NCI-H2196 treated with DMSO at 0.1 percent for 48 hours (cell line): ENCODE measurements around the gene SOSTDC1.
"Not testable (repeated sequence)": the region's sequence is repeated elsewhere in the genome, so short reads cannot be mapped to it uniquely, and the experiment has no call there.

Source experiments
- DNase-seq: peaks from one replicate; lab custom pipeline; 2025; ENCODE audit not compliant: unreplicated experiment; lab: John Stamatoyannopoulos, UW

SOSTDC1 gene

GRCh38 chr7:16463520-16463919, 2.0 kb downstream of the SOSTDC1 start:
- no peak for DNase-seq

- DNase-seq: no peak
Observed at GRCh38 chr7:16462431-16462889, 3.1 kb downstream of the SOSTDC1 start.

- no peak for DNase-seq
Observed at GRCh38 chr7:16460789-16461493, 4.6 kb downstream of the SOSTDC1 start.

- not testable (repeated sequence) for DNase-seq
Observed at GRCh38 chr7:16456303-16456702, 9.2 kb downstream of the SOSTDC1 start.

- no peak for DNase-seq
Observed at GRCh38 chr7:16455591-16455990, 9.9 kb downstream of the SOSTDC1 start.

DNA sequence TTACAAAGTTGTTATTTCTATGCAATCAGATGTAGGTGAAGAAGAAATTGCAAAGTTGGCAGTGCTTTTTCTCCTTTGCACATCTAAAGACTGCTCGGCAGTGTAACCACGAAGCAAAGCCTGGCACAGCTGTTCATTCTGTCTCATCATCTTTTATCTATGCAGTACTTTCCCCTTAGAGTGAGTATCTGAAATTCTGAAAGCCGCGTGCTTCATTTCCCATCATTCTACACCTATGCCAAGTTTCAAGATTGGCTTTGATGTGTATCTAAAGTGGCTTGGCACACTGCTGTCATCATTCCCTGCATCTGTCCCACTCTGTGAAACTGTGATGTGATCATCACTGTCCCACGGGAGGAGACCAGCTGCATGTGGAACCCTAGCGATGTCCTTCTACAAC, 15.2 kb downstream of the SOSTDC1 start:
- no peak for DNase-seq

DNA sequence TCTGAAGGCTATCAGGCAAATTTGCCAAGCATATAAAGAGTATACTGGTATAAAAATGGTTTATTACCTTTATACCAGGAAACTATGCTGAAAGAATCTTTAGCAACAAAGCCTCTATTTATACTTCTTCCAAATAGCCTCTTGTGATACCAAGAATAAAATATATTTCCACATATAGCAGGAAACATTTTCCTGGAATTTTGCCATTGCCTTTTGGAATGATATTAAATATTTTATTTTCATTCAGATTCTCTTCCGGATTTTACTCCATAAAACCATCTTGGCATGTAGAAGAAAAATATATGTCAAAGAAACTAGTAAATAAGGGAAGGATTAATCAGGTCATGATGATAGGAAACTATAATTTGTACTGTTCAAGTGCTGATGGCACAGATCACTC, 17.7 kb downstream of the SOSTDC1 start:
- no peak for DNase-seq

- no peak for DNase-seq
Observed at GRCh38 chr7:16446508-16446907, 19.0 kb downstream of the SOSTDC1 start.

DNA sequence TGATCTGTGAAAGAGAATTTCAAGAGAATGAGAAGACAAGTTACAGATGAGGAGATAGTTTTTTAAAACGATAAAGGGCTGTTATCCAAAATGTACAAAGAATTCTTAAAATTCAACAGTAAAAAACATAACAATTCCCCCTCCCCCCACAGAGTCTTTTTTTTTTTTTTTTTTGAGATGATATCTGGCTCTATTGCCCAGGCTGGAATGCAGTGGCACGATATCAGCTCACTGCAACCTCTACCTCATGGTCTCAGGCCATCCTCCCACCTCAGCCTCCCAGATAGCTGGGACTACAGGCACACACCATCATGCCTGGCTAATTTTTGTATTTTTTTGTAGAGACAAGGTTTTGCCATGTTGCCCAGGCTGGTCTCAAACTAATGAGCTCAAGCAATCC, 21.7 kb downstream of the SOSTDC1 start:
- not testable (repeated sequence) for DNase-seq

GRCh38 chr7:16438988-16439387, 26.6 kb downstream of the SOSTDC1 start:
- no peak for DNase-seq

DNA sequence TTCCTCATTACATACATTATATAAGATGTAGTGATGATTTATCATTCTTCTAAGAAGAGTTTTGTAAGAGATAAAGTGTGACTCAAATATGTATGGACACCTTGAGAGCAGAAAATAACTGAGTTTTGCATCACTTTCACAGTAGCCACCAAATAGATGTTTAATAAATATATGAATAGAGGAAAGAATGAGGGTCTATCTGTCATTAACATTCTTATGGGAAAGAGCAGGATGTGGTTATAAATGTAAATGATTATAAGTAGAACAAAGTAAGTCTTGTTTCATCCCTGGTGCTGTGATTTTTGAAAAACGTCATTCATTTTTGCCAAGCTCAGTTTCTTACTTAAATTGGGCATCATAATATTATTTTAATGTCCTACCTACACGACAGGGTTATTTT, 29.2 kb downstream of the SOSTDC1 start:
- DNase-seq: no peak

GRCh38 chr7:16433568-16434122, 31.9 kb downstream of the SOSTDC1 start:
- DNase-seq: no peak

- no peak for DNase-seq
Observed at GRCh38 chr7:16432425-16432731, 33.2 kb downstream of the SOSTDC1 start.

- DNase-seq: no peak
Observed at GRCh38 chr7:16431646-16432424, 33.7 kb downstream of the SOSTDC1 start.

- DNase-seq: no peak
Observed at GRCh38 chr7:16430133-16430532, 35.4 kb downstream of the SOSTDC1 start.

DNA sequence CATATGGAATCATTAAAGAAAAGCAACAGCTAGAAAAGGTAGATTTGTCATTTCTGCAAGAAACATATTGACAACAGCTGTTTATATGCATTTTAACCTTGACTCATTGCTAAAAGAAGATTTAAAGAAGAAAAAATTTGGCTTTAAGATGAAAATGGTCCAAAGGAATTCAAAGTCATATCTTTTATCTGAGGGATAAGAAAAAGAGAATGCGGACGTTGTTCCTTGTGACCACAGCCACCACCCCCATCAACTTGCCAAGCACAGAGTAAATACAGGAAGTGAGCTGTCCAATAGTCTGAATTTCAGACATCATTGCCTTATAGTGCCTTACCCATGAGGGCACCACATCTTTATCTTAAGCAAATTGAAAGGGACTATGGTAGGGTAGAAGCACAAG, 36.9 kb downstream of the SOSTDC1 start:
- no peak for DNase-seq

DNA sequence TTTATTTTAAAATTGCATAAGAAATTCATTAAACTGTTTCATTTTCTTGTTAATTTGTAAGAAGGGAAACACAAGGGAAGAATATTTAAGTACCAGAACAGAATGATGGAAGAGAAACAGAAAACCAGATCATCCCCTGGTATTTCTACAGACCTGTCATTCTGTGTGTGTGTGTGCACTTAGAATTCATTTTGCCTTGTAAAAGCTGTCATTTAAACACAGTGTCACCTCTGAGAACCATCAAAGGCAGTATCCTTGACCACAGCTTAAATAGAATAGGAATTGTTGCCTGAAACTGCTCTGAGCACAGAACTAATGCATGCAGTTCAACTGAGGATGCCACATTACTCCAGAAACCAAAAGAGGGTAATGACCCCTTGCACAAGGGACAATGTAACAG, 37.4 kb downstream of the SOSTDC1 start:
- no peak for DNase-seq

GRCh38 chr7:16423761-16424160, 41.8 kb downstream of the SOSTDC1 start:
- DNase-seq: no peak

DNA sequence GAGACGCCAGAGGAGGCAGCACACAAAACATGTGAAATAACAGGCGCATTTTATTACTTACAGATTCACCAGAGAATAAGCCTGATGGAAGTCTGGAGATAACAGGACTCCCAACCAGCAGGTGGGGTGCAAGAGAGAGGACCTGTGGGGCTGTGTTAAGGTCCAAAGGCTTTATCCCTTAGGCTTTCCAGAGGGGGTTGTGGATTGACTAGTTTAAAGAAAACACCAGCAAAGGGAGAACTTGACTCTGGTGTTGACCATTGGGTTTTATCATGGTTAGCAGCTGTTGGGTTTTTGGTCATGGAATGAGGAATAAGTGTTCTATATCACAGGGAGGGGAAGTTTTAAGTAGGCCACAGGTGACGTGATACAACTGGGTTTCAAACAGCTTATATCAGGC, 42.6 kb downstream of the SOSTDC1 start:
- no peak for DNase-seq

GRCh38 chr7:16422103-16422435, 43.5 kb downstream of the SOSTDC1 start:
- no peak for DNase-seq

GRCh38 chr7:16421333-16422102, 44.0 kb downstream of the SOSTDC1 start, which contains the start of gene CRPPA:
TSS of gene CRPPA (minus strand) at chr7:16421538. CDS start at chr7:16421322, 216 bp downstream.
- no peak for DNase-seq
